OCI-LY7 (cell line): ENCODE data around the gene TBC1D8. TPM values are rescaled to one million over a fixed set of nuclear protein-coding genes. Genes with fewer than 3 reads are reported as not detected.

Experiments
- BruUV-seq: library from RNA; stranded (reverse); fragments of 400-500 nt; replicated peaks from 2 replicates; lab custom pipeline; 2021; lab: Mats Ljungman, UMichigan
- CTCF ChIA-PET: fragments of 300-600 bp; sonication (Branson Sonifier 250); formaldehyde crosslinking; loops from one replicate; lab custom pipeline; 2022; ENCODE audit warnings: antibody characterized with exemption; ENCODE audit not compliant: unreplicated experiment; lab: Charles Lee
- POLR2A ChIA-PET: fragments of 300-600 bp; sonication (Branson Sonifier 250); formaldehyde crosslinking; loops from one replicate; lab custom pipeline; 2022; ENCODE audit warnings: antibody characterized with exemption; lab: Charles Lee
- DNase-seq: peaks from one replicate; pipeline ENCODE4 v3.0.0-alpha.2; 2015; ENCODE audit warnings: low spot score
- H2AFZ ChIP-seq: fragments of 200-600 bp; sonication (generic), shearing (Covaris generic); 2 replicates; pipeline ENCODE4 v1.6.1; 2014; ENCODE audit warnings: mild to moderate bottlenecking, antibody characterized with exemption, low read length, moderate library complexity
- H3K27ac ChIP-seq: fragments of 200-600 bp; sonication (generic); 2 replicates; pipeline ENCODE4 v1.5.1; 2014; ENCODE audit warnings: mixed run types, low read depth, mild to moderate bottlenecking, moderate library complexity, low read length, inconsistent platforms; ENCODE audit not compliant: poor library complexity, severe bottlenecking
- H3K36me3 ChIP-seq: fragments of 200-600 bp; sonication (generic); 2 replicates; pipeline ENCODE4 v1.6.1; 2014; ENCODE audit warnings: mild to moderate bottlenecking, antibody characterized with exemption, low read length, moderate library complexity, mixed read lengths; ENCODE audit not compliant: insufficient read depth
- H3K4me1 ChIP-seq: fragments of 200-600 bp; sonication (generic); 2 replicates; pipeline ENCODE4 v1.5.1; 2014; ENCODE audit warnings: mild to moderate bottlenecking, low read length; ENCODE audit not compliant: insufficient read depth, poor library complexity, severe bottlenecking
- H3K4me2 ChIP-seq: fragments of 200-600 bp; sonication (generic); 2 replicates; pipeline ENCODE4 v1.6.1; 2014; ENCODE audit warnings: mild to moderate bottlenecking, low read length
- H3K4me3 ChIP-seq: fragments of 200-600 bp; sonication (generic); 2 replicates; pipeline ENCODE4 v1.5.1; 2014; ENCODE audit warnings: mild to moderate bottlenecking, low read depth, low read length; ENCODE audit not compliant: poor library complexity, severe bottlenecking
- H3K79me2 ChIP-seq: fragments of 200-600 bp; sonication (generic); 2 replicates; pipeline ENCODE4 v1.6.1; 2016; ENCODE audit warnings: low read depth, mild to moderate bottlenecking, low read length, moderate library complexity, mixed read lengths; ENCODE audit not compliant: insufficient read depth
- H3K9me2 ChIP-seq: fragments of 200-600 bp; sonication (generic); 2 replicates; pipeline ENCODE4 v1.6.1; 2016; ENCODE audit warnings: mild to moderate bottlenecking, low read length, mixed read lengths; ENCODE audit not compliant: insufficient read depth
- H3K9me3 ChIP-seq: fragments of 200-600 bp; sonication (generic); 2 replicates; pipeline ENCODE4 v1.6.1; 2014; ENCODE audit warnings: mild to moderate bottlenecking, mixed run types, low read length, mixed read lengths
- H4K20me1 ChIP-seq: fragments of 200-600 bp; sonication (generic); 2 replicates; pipeline ENCODE4 v1.6.1; 2014; ENCODE audit warnings: mild to moderate bottlenecking, antibody characterized with exemption, low read length, moderate library complexity, mixed read lengths; ENCODE audit not compliant: insufficient read depth
- EZH2phosphoT487 ChIP-seq: fragments of 200-600 bp; sonication (generic); IDR thresholded peaks from 2 replicates; pipeline ENCODE4 v1.6.1; 2018; ENCODE audit warnings: low read depth, borderline replicate concordance, mild to moderate bottlenecking, mixed run types, antibody characterized with exemption, low read length, moderate library complexity, mixed read lengths
- intact Hi-C: fragments of 100-400 bp; cut with micrococcal nuclease; formaldehyde crosslinking; loops from one replicate; pipeline ENCODE4 v1.10.0; 2022; ENCODE audit not compliant: unreplicated experiment
- total RNA-seq, 2 experiments: library from RNA; depleted of rRNA in 1 of 2; stranded (reverse); fragments of >200 nt in 1 of 2; shearing (Covaris generic) in 1 of 2; gene quantifications; 2 replicates each; pipeline ENCODE4 v1.2.3, GENCODE V29; 2014 to 2022
- TF ChIP-seq, protein P1 (sequence below): fragments of 200-600 bp; sonication (generic); conservative IDR thresholded peaks from 2 replicates; pipeline ENCODE4 v1.5.1; 2014; ENCODE audit warnings: mild to moderate bottlenecking, antibody characterized with exemption, low read length, moderate library complexity, mixed read lengths

Gene TBC1D8
- total RNA-seq, 2 experiments from 2014 or later = 0.22 to 0.49 TPM

DNA sequence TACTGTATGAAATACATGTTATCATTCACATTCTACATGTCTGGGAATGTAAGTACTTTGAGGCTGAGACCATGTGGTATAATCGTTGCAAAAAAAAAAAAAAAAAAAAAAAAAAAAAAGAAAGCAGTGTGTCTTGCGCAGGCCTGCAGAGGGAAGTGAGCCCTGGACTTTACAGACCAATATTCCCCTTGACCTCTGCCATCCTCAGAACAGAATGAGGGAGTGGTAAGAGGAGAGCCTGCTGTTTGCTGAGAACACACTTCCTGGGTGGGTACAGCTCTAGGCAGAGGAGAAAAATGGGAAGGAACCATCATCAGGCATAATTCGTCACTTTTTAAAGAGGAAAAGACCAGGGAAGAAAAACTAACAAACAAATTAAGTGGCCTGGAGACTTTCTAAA is 28.8 kb upstream of the TBC1D8 start:
- Histone ChIP-seq H3K36me3 (no peaks in the 10 kb centered on the region), H3K4me2 (no peak overlapping the region), H4K20me1 (no peaks in the 10 kb centered on the region), H3K79me2 (no peaks in the 10 kb centered on the region), H3K9me2 (no peaks in the 10 kb centered on the region), H3K4me1 (no peaks in the 10 kb centered on the region), H3K9me3 (no peaks in the 10 kb centered on the region), H3K27ac (no peak overlapping the region), H2AFZ (no peak overlapping the region), H3K4me3 (no peak overlapping the region)
- ChIA-PET CTCF (no interaction called here), POLR2A (interaction anchor here (0.6 to 0.7 kb wide), 3 partner anchors 18 to 126 kb away, joined by 3 to 6 read pairs (median 3); no protein-coding TSS in a partner anchor)
- DNase-seq = no peak
- TF ChIP-seq, protein P1, sequence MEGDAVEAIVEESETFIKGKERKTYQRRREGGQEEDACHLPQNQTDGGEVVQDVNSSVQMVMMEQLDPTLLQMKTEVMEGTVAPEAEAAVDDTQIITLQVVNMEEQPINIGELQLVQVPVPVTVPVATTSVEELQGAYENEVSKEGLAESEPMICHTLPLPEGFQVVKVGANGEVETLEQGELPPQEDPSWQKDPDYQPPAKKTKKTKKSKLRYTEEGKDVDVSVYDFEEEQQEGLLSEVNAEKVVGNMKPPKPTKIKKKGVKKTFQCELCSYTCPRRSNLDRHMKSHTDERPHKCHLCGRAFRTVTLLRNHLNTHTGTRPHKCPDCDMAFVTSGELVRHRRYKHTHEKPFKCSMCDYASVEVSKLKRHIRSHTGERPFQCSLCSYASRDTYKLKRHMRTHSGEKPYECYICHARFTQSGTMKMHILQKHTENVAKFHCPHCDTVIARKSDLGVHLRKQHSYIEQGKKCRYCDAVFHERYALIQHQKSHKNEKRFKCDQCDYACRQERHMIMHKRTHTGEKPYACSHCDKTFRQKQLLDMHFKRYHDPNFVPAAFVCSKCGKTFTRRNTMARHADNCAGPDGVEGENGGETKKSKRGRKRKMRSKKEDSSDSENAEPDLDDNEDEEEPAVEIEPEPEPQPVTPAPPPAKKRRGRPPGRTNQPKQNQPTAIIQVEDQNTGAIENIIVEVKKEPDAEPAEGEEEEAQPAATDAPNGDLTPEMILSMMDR = no peak
- no peak for TF ChIP-seq EZH2phosphoT487
- BruUV-seq = no TSS peak
- intact Hi-C loops = no loop called here

DNA sequence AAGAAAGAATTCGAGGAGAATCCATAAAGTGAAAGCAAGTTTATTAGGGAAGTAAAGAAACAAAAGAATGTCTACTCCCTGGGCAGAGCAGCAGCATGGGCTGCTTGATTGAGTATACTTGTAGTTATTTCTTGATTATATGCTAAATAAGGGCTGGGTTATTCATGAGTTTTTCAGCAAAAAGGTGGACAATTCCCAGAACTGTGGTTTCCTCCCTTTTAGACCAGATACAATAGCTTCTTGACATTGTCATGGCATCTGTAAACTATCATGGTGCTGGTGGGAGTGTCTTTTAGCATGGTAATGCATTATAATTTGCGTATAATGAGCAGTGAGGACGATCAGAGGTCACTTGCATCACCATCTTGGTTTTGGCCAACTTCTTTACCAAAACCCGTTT is 25.6 kb upstream of the TBC1D8 start:
- H3K36me3 ChIP-seq = no peaks in the 10 kb centered on the region
- intact Hi-C loops = no loop called here
- CTCF ChIA-PET = no interaction called here
- POLR2A ChIA-PET = no interaction called here
- DNase-seq = no peak
- no TSS peak for BruUV-seq
- H3K27ac ChIP-seq = no peak overlapping the region
- H3K4me2 ChIP-seq = no peak overlapping the region
- no peaks in the 10 kb centered on the region for H4K20me1 ChIP-seq
- no peak for TF ChIP-seq EZH2phosphoT487
- TF ChIP-seq, protein P1 = no peak
- H2AFZ ChIP-seq = no peak overlapping the region
- no peaks in the 10 kb centered on the region for H3K79me2 ChIP-seq
- no peaks in the 10 kb centered on the region for H3K9me2 ChIP-seq
- H3K4me3 ChIP-seq = no peak overlapping the region
- H3K9me3 ChIP-seq = no peaks in the 10 kb centered on the region
- no peaks in the 10 kb centered on the region for H3K4me1 ChIP-seq

DNA sequence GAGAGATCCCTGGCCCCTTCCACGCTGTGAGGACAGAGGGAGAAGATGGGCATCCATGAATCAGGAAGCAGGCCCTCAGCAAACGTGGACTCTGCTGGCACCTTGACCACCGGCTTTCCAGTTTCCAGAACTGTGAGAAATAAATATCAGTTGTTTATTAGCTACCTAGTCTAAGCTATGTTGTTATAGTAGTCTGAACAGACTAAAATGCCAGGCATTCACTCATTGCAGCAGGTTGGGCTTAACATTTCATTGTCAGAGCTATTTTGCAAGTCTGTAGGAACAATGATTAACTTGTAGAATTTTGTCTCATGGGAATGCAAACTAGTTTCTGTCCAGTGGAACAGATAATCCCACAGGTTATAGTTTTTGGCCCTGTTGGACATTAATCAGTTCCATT is 24.8 kb upstream of the TBC1D8 start:
- Histone ChIP-seq H3K79me2 (no peaks in the 10 kb centered on the region), H3K9me3 (no peaks in the 10 kb centered on the region), H2AFZ (no peak overlapping the region), H3K4me3 (no peak overlapping the region), H3K4me1 (no peaks in the 10 kb centered on the region), H3K36me3 (no peaks in the 10 kb centered on the region), H4K20me1 (no peaks in the 10 kb centered on the region), H3K27ac (no peak overlapping the region), H3K9me2 (no peaks in the 10 kb centered on the region), H3K4me2 (no peak overlapping the region)
- no TSS peak for BruUV-seq
- POLR2A ChIA-PET = no interaction called here
- TF ChIP-seq, protein P1 = no peak
- no peak for TF ChIP-seq EZH2phosphoT487
- CTCF ChIA-PET = no interaction called here
- intact Hi-C loops = no loop called here
- no peak for DNase-seq
